ENCODE data around the gene KRTAP16-1. TPM values are rescaled to one million over a fixed set of nuclear protein-coding genes. Genes with fewer than 3 reads are reported as not detected.

KRTAP16-1 gene
- total RNA-seq, 2 donors from 2014 or later, result not detected

GRCh38 chr17:41324180-41325075 lies 15.3 kb upstream of the KRTAP16-1 start:
- Mint-ChIP-seq H3K27ac (no peak overlapping the region), H3K4me3 (no peak overlapping the region), H3K27me3 (ENCODE audit: insufficient read depth) (peaks cover 7% of the 10 kb centered on the region), H3K4me1 (no peaks in the 10 kb centered on the region), H3K9me3 (peaks cover 9% of the 10 kb centered on the region), H3K36me3 (ENCODE audit: low read depth) (no peaks in the 10 kb centered on the region)
- Histone ChIP-seq H3K27me3 (ENCODE audit: control insufficient read depth, insufficient read depth, low read length, poor library complexity, severe bottlenecking) (no peaks in the 10 kb centered on the region), H3K4me1 (ENCODE audit: control insufficient read depth, insufficient read depth, low read length) (no peaks in the 10 kb centered on the region), H3K4me3 (ENCODE audit: low read length) (no peak overlapping the region), H3K36me3 (ENCODE audit: control insufficient read depth, insufficient read depth, low read length) (no peaks in the 10 kb centered on the region), H3K9me3 (ENCODE audit: control insufficient read depth, low read length) (peaks cover 7% of the 10 kb centered on the region), H3K27ac (ENCODE audit: low read depth, low read length) (no peak overlapping the region), H3K9ac (ENCODE audit: extremely low read depth, low read length, poor library complexity, severe bottlenecking) (no peak overlapping the region)
- 70 to 85% methylated on average over 5 to 16 of the region's 16 CpGs for WGBS, 2 experiments (ENCODE audit: insufficient coverage in 1 of 2, insufficient read length in 1 of 2)
- TF ChIP-seq, protein P1, sequence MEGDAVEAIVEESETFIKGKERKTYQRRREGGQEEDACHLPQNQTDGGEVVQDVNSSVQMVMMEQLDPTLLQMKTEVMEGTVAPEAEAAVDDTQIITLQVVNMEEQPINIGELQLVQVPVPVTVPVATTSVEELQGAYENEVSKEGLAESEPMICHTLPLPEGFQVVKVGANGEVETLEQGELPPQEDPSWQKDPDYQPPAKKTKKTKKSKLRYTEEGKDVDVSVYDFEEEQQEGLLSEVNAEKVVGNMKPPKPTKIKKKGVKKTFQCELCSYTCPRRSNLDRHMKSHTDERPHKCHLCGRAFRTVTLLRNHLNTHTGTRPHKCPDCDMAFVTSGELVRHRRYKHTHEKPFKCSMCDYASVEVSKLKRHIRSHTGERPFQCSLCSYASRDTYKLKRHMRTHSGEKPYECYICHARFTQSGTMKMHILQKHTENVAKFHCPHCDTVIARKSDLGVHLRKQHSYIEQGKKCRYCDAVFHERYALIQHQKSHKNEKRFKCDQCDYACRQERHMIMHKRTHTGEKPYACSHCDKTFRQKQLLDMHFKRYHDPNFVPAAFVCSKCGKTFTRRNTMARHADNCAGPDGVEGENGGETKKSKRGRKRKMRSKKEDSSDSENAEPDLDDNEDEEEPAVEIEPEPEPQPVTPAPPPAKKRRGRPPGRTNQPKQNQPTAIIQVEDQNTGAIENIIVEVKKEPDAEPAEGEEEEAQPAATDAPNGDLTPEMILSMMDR (conservative IDR thresholded peaks at IDR 0.05), result peak; percentile 73
- DNase-seq, result peak; percentile 89

DNA sequence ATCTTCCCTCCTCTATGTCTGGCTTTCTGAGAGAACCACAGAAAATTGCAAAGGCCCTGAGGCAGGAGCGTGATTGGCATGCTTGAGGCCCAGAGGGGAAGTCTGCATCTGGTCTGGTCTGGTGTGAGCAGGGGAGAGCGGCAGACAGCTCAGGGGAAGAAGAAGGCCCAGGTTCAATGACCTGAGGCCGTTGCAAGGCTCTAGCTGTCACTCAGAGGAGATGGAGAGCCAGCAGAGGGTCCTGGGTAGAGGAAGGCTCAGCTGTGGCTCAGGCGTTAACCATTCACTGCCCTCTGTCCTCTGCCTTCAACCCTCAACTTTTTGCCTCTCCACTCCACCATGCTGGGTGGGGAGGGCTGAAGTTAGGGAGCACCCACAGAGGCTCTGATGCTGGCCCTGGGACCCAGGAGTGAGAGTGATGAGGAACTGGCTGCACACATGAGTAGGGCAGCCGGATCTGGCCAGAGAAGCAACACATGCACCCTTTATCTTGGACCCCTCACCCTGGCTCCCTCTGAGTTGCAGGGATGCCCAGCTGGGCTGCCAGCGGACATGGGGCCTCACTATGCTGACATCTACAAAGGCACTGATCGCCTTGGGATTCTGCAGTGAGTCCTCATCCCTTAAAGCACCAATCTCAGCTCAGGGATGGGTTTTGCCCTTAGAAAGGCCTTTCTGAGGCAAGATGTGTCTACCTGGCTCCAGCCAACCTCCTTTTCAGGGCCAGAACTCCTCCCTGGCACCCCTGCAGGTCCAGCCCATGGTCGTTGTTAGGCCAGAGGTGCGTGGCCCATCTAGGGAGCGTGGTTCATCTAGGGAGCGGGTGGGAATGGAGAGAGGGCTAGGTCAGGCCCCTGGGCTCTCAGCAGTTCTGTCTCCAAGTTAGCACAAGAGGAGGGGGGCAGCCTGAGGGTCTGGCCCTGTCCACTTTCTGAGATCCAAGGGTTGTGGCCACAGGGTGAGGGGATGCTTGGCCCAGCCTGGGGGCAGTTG lies 14.1 kb upstream of the KRTAP16-1 start:
- H3K4me1 Mint-ChIP-seq, result no peaks in the 10 kb centered on the region
- H3K4me1 ChIP-seq (ENCODE audit: control insufficient read depth, insufficient read depth, low read length), result no peaks in the 10 kb centered on the region
- DNase-seq, result no peak
- no peak overlapping the region for H3K4me3 ChIP-seq (ENCODE audit: low read length)
- no peaks in the 10 kb centered on the region for H3K36me3 ChIP-seq (ENCODE audit: control insufficient read depth, insufficient read depth, low read length)
- no peak overlapping the region for H3K27ac Mint-ChIP-seq
- peaks cover 7% of the 10 kb centered on the region for H3K27me3 Mint-ChIP-seq (ENCODE audit: insufficient read depth)
- H3K9ac ChIP-seq (ENCODE audit: extremely low read depth, low read length, poor library complexity, severe bottlenecking), result no peak overlapping the region
- H3K9me3 ChIP-seq (ENCODE audit: control insufficient read depth, low read length), result peaks cover 12% of the 10 kb centered on the region
- H3K27ac ChIP-seq (ENCODE audit: low read depth, low read length), result no peak overlapping the region
- H3K4me3 Mint-ChIP-seq, result no peak overlapping the region
- peaks cover 11% of the 10 kb centered on the region for H3K9me3 Mint-ChIP-seq
- H3K27me3 ChIP-seq (ENCODE audit: control insufficient read depth, insufficient read depth, low read length, poor library complexity, severe bottlenecking), result no peaks in the 10 kb centered on the region
- 91 to 92% methylated on average over 5 to 11 of the region's 11 CpGs for WGBS, 2 experiments (ENCODE audit: insufficient coverage in 1 of 2, insufficient read length in 1 of 2)
- H3K36me3 Mint-ChIP-seq (ENCODE audit: low read depth), result no peaks in the 10 kb centered on the region
- TF ChIP-seq, protein P1 (conservative IDR thresholded peaks at IDR 0.05), result no peak

DNA sequence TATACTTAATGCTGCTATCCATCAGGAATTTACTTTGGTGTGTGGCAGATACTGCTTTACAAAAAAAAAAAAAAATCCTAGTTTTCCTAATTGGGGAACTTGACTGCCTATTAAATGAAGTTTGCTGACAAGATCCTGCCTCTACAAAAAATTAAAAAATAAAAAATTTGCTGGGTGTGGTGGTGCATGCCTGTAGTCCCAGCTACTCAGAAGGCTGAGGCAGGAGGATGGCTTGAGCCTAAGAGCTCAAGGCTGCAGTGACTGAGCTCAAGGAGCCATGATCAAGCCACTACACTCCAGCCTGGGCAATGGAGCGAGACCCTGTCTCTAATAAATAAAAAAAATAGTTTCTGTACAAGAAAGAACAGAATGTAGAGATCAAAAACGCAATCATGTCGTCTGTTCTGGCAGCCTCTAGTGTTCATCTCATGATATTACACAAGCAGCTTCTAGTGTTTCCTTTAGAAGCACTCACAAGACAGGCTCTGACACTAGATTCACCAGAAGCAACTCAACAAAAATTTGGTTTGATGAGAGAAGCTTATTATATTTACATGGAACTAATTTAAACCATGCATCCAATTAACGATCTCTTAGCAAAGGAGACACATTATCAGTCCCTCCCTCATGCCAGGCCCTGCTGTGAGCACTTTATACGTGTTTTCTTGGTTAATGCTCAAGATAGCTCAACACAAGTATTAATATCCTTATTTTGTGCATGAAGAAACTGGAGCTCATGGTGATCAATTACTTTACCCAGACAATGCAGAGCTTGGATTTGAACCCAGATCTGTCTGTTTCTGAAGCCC lies 13.2 kb upstream of the KRTAP16-1 start:
- Mint-ChIP-seq H3K4me3 (no peak overlapping the region), H3K9me3 (peaks cover 11% of the 10 kb centered on the region), H3K27me3 (ENCODE audit: insufficient read depth) (peaks cover 7% of the 10 kb centered on the region), H3K4me1 (no peaks in the 10 kb centered on the region), H3K36me3 (ENCODE audit: low read depth) (no peaks in the 10 kb centered on the region), H3K27ac (no peak overlapping the region)
- H3K9ac ChIP-seq (ENCODE audit: extremely low read depth, low read length, poor library complexity, severe bottlenecking), result no peak overlapping the region
- no peaks in the 10 kb centered on the region for H3K4me1 ChIP-seq (ENCODE audit: control insufficient read depth, insufficient read depth, low read length)
- H3K36me3 ChIP-seq (ENCODE audit: control insufficient read depth, insufficient read depth, low read length), result no peaks in the 10 kb centered on the region
- H3K4me3 ChIP-seq (ENCODE audit: low read length), result no peak overlapping the region
- no peak overlapping the region for H3K27ac ChIP-seq (ENCODE audit: low read depth, low read length)
- WGBS, 2 experiments (ENCODE audit: insufficient coverage in 1 of 2, insufficient read length in 1 of 2), result 55 to 61% methylated on average over 4 to 5 of the region's 5 CpGs
- peaks cover 12% of the 10 kb centered on the region for H3K9me3 ChIP-seq (ENCODE audit: control insufficient read depth, low read length)
- no peaks in the 10 kb centered on the region for H3K27me3 ChIP-seq (ENCODE audit: control insufficient read depth, insufficient read depth, low read length, poor library complexity, severe bottlenecking)
- peak; percentile 45 for DNase-seq
- TF ChIP-seq, protein P1 (conservative IDR thresholded peaks at IDR 0.05), result peak; percentile 85

All from endodermal cell (in vitro differentiated cells).